Heart right ventricle (tissue), 16 donors: Measurements from ENCODE around the gene ZNF157. TPM values are rescaled to one million over a fixed set of nuclear protein-coding genes. Genes with fewer than 3 reads are reported as not detected.

Experiments
- ATAC-seq, 8 donors: fragments of 200-7000 bp; cut with Tn5 transposase; one replicate each; pipeline ENCODE4 v1.9.1; 2020; ENCODE audit warnings: mild to moderate bottlenecking in 8 of 8, moderate library complexity in 8 of 8, moderate number of reproducible peaks in 1 of 8
- DNase-seq, 2 donors: peaks; one replicate each; pipeline ENCODE4 v3.0.0-alpha.2; 2020
- H3K27ac ChIP-seq, 10 donors: fragments of 200-600 bp; sonication (generic) in 2 of 10; one replicate each; pipeline versions ENCODE4 v1.5.0 to v1.8.0; 2020 to 2022; ENCODE audit warnings: mild to moderate bottlenecking in 3 of 10
- H3K27me3 ChIP-seq, 7 donors: fragments of 200-600 bp; one replicate each; pipeline ENCODE4 v1.8.0; 2021 to 2022; ENCODE audit warnings: mild to moderate bottlenecking in 2 of 7
- H3K36me3 ChIP-seq, 9 donors: fragments of 200-600 bp; sonication (generic) in 1 of 9; one replicate each; pipeline versions ENCODE4 v1.5.0 to v1.8.0; 2020 to 2022; ENCODE audit warnings: mild to moderate bottlenecking in 2 of 9
- H3K4me1 ChIP-seq, 9 donors: fragments of 200-600 bp; sonication (generic) in 1 of 9; one replicate each; pipeline versions ENCODE4 v1.5.0 to v1.8.0; 2020 to 2022; ENCODE audit warnings: mild to moderate bottlenecking in 4 of 9
- H3K4me3 ChIP-seq, 10 donors: fragments of 200-600 bp; sonication (generic) in 2 of 10; one replicate each; pipeline versions ENCODE4 v1.5.0 to v1.8.0; 2020 to 2022; ENCODE audit warnings: mild to moderate bottlenecking in 7 of 10, moderate library complexity in 2 of 10
- H3K9me3 ChIP-seq, 11 donors: fragments of 200-600 bp in 10 of 11; sonication (generic) in 2 of 11; one replicate each; pipeline versions ENCODE4 v1.5.0 to v1.8.0; 2013 to 2022; ENCODE audit warnings: mild to moderate bottlenecking in 2 of 11, control low read depth in 1 of 11, moderate library complexity in 1 of 11
- CTCF ChIP-seq, 9 donors: fragments of 200-600 bp; sonication (generic) in 2 of 9; IDR thresholded peaks; one replicate each; pipeline versions ENCODE4 v1.5.0 to v1.8.0; 2021 to 2022; ENCODE audit warnings: antibody characterized with exemption in 9 of 9, mild to moderate bottlenecking in 5 of 9, moderate library complexity in 1 of 9
- WGBS, 2 donors: extraction: QIAGEN DNeasy Blood & Tissue Kit; methylation state at CpG; one replicate each; pipeline ENCODE4 v1.1.7; 2013; ENCODE audit warnings: inconsistent platforms in 1 of 2; 5-methylcytosine and 5-hydroxymethylcytosine counted together
- intact Hi-C, 10 donors: fragments of 100-400 bp; cut with DNase I; formaldehyde crosslinking; loops; one replicate each; pipeline versions ENCODE4 v1.11.1 to v1.14.2; 2022
- polyA plus RNA-seq, 2 donors: library from polyadenylated mRNA; stranded (reverse); fragments of 200-250 nt; gene quantifications; one replicate each; pipeline ENCODE4 v1.2.3, GENCODE V29; 2013
- total RNA-seq, 10 donors: library from RNA; stranded (reverse); fragmentation: NEBNext Ultra II Directional in 3 of 10; extraction: Animal tissue kit (Norgen Biotek cat#: 25700) in 3 of 10; gene quantifications; one replicate each; pipeline versions ENCODE4 v1.2.1 to v1.2.4, GENCODE V29; 2021 to 2023
- donor health status: Arrhythmogenic right ventricular cardiomyopathy.
- donor health status: ischemic (EF 13 %, LVEDD 7.1; RV severe dilation, severe dysfunction).
- donor health status: healthy with polysubstance abuse.
- donor health status: DM: no; HTN: yes; CAD: no.
- donor health status: DM: no; HTN: no; CAD: no.
- donor health status: ischemic (EF 25% LVEDD 6.9; RV normal size, moderate dysfunction).
- donor health status: ischemic (EF 25% LVEDD 5.7; RV mildly dilated, moderate dysfunction).
- donor health status: healthy.
- donor health status: DM: yes; HTN: yes; CAD: no.
- donor health status: Ischemic cardiomyopathy.
- donor health status: ischemic (EF 35%, LVEDD 5.7; RV mildly dilated, moderate dysfunction).
- donor health status: nonischemic (EF 11% LVEDD 7.7; RV severe dilation, severe dysfunction).
- donor health status: DM: yes; HTN: yes; CAD: no.
- donor health status: PGD.
- donor health status: ischemic (EF 29% LVEDD 5.4; RV normal size, mild dysfunction).
- donor health status: nonischemic (EF 23%, LVEDD 6.1; RV moderate dilation, normal function).

The ZNF157 gene
- total and polyA plus RNA-seq, 12 donors: 0.03 to 0.25 (median 0.15) TPM; not detected in 7

- 94 to 100% methylated on average over 2 of the region's 2 CpGs for WGBS, 2 donors
- peaks cover 0 to 50% (median 10%) of the 10 kb centered on the region in 9 donors for H3K36me3 ChIP-seq
- H3K4me1 ChIP-seq: no peaks in the 10 kb centered on the region
- no peaks in the 10 kb centered on the region for H3K27me3 ChIP-seq
- H3K9me3 ChIP-seq: peaks cover 0 to 98% (median 17%) of the 10 kb centered on the region in 11 donors
- TF ChIP-seq CTCF (IDR thresholded peaks at IDR 0.05): no peak
- no peak overlapping the region for H3K4me3 ChIP-seq
- DNase-seq: no peak
- H3K27ac ChIP-seq: no peak overlapping the region
- intact Hi-C loops: no loop called here
- ATAC-seq: no peak
These were observed 76.6 kb downstream of the ZNF157 start for GRCh38 chrX:47446971-47447370.

GRCh38 chrX:47447607-47448006 is 77.2 kb downstream of the ZNF157 start:
- H3K27ac ChIP-seq: no peak overlapping the region
- H3K4me1 ChIP-seq: no peaks in the 10 kb centered on the region
- TF ChIP-seq CTCF (IDR thresholded peaks at IDR 0.05): no peak
- peaks cover 0 to 57% (median 10%) of the 10 kb centered on the region in 9 donors for H3K36me3 ChIP-seq
- H3K9me3 ChIP-seq: peaks cover 0 to 93% (median 17%) of the 10 kb centered on the region in 11 donors
- no peak for ATAC-seq
- H3K4me3 ChIP-seq: no peak overlapping the region
- WGBS, 2 donors: 97 to 99% methylated on average over 11 of the region's 11 CpGs
- intact Hi-C loops: no loop called here
- H3K27me3 ChIP-seq: no peaks in the 10 kb centered on the region
- DNase-seq: no peak

- Histone ChIP-seq H3K27me3 (no peaks in the 10 kb centered on the region), H3K36me3 (peaks cover 0 to 64% (median 10%) of the 10 kb centered on the region in 9 donors), H3K27ac (no peak overlapping the region), H3K4me1 (no peaks in the 10 kb centered on the region), H3K4me3 (no peak overlapping the region), H3K9me3 (peaks cover 0 to 86% (median 17%) of the 10 kb centered on the region in 11 donors)
- WGBS, 2 donors: 97 to 98% methylated on average over 6 of the region's 6 CpGs
- ATAC-seq (no peak), DNase-seq (no peak)
- intact Hi-C loops: no loop called here
- TF ChIP-seq CTCF (IDR thresholded peaks at IDR 0.05): no peak
These were observed 77.9 kb downstream of the ZNF157 start for GRCh38 chrX:47448165-47448806.

- no peak for TF ChIP-seq CTCF (IDR thresholded peaks at IDR 0.05)
- intact Hi-C loops: no loop called here
- H3K36me3 ChIP-seq: peaks cover 0 to 95% (median 10%) of the 10 kb centered on the region in 9 donors
- H3K27ac ChIP-seq: no peak overlapping the region
- H3K4me3 ChIP-seq: no peak overlapping the region
- WGBS, 2 donors: 94 to 99% methylated on average over 8 of the region's 8 CpGs
- peaks cover 0 to 48% (median 17%) of the 10 kb centered on the region in 11 donors for H3K9me3 ChIP-seq
- DNase-seq: no peak
- ATAC-seq: no peak
- H3K4me1 ChIP-seq: no peaks in the 10 kb centered on the region
- no peaks in the 10 kb centered on the region for H3K27me3 ChIP-seq
These were observed 81.7 kb downstream of the ZNF157 start for GRCh38 chrX:47452112-47452511.
